GM12878 (cell line): ENCODE measurements around the gene MIPOL1. TPM values are rescaled to one million over a fixed set of nuclear protein-coding genes. Genes with fewer than 3 reads are reported as not detected.

Source experiments
- ATAC-seq: fragments of 200-7000 bp; cut with Tn5 transposase; 3 replicates; pipeline ENCODE4 v1.9.1; 2020; ENCODE audit warnings: mild to moderate bottlenecking, moderate library complexity
- BruUV-seq: library from RNA; stranded (reverse); fragments of 400-500 nt; replicated peaks from 2 replicates; lab custom pipeline; 2021; lab: Mats Ljungman, UMichigan
- CTCF ChIA-PET: fragments of 300-600 bp; sonication (Branson Sonifier 250); formaldehyde crosslinking; extraction: SDS; loops from one replicate; lab custom pipeline; 2021; ENCODE audit warnings: inconsistent platforms; lab: Yijun Ruan, JAX
- POLR2A ChIA-PET: fragments of 350-600 bp; formaldehyde crosslinking; extraction: SDS; loops from one replicate; lab custom pipeline; 2021; ENCODE audit warnings: inconsistent platforms; lab: Charles Lee
- RAD21 ChIA-PET: fragments of 300-600 bp; sonication (Branson Sonifier 250); formaldehyde crosslinking; loops from one replicate; lab custom pipeline; 2023; ENCODE audit warnings: antibody characterized with exemption; ENCODE audit not compliant: unreplicated experiment; lab: Charles Lee
- SMC1A ChIA-PET: fragments of 300-600 bp; sonication (Branson Sonifier 250); formaldehyde crosslinking; loops from one replicate; lab custom pipeline; 2023; ENCODE audit not compliant: unreplicated experiment, uncharacterized antibody; lab: Charles Lee
- DNase-seq: peaks from one replicate; pipeline ENCODE4 v3.0.0-alpha.2; 2011; ENCODE audit warnings: low read depth, low spot score
- FAIRE-seq: peaks from 3 replicates; lab custom pipeline; 2011; peaks lifted over from hg19 to GRCh38; lab: Jason Lieb, UNC
- H2AFZ ChIP-seq: 2 replicates; pipeline ENCODE4 v1.6.0; 2011; ENCODE audit warnings: low read depth, low read length, control low read depth; ENCODE audit not compliant: control insufficient read depth
- H3K27ac ChIP-seq: 2 replicates; pipeline ENCODE4 v1.5.1; 2011; ENCODE audit warnings: control low read depth; ENCODE audit not compliant: control insufficient read depth, insufficient read depth
- H3K27me3 ChIP-seq, 2 experiments: replicated peaks in 1 of 2; 2 replicates each; pipeline versions ENCODE4 v1.6.0 to v1.6.1; 2011; ENCODE audit warnings: low read length in 1 of 2; ENCODE audit not compliant: control insufficient read depth in 2 of 2, insufficient read depth in 2 of 2
- H3K36me3 ChIP-seq, 2 experiments: 2 replicates each; pipeline ENCODE4 v1.5.1; 2011; ENCODE audit warnings: low read length in 1 of 2; ENCODE audit not compliant: control insufficient read depth in 2 of 2, insufficient read depth in 2 of 2
- H3K4me1 ChIP-seq: 2 replicates; pipeline ENCODE4 v1.6.1; 2011; ENCODE audit warnings: mild to moderate bottlenecking, low read length, moderate library complexity, mixed read lengths; ENCODE audit not compliant: control insufficient read depth, insufficient read depth
- H3K4me2 ChIP-seq: 2 replicates; pipeline ENCODE4 v1.6.0; 2011; ENCODE audit warnings: control low read depth; ENCODE audit not compliant: control insufficient read depth, insufficient read depth
- H3K4me3 ChIP-seq: fragments of 200-600 bp; sonication (generic); 2 replicates; pipeline ENCODE4 v1.5.1; 2016
- H3K79me2 ChIP-seq: 2 replicates; pipeline ENCODE4 v1.6.0; 2011; ENCODE audit warnings: low read length; ENCODE audit not compliant: control insufficient read depth, insufficient read depth
- H3K9ac ChIP-seq: 2 replicates; pipeline ENCODE4 v1.8.0; 2011; ENCODE audit warnings: low read length, control low read depth, mixed read lengths; ENCODE audit not compliant: control insufficient read depth, insufficient read depth
- H3K9me3 ChIP-seq: replicated peaks from 3 replicates; pipeline ENCODE4 v1.5.1; 2011; ENCODE audit warnings: mild to moderate bottlenecking, low read length; ENCODE audit not compliant: control insufficient read depth, insufficient read depth
- H4K20me1 ChIP-seq: 2 replicates; pipeline ENCODE4 v1.6.0; 2011; ENCODE audit not compliant: control insufficient read depth, insufficient read depth
- ATF7 ChIP-seq: fragments of 450-650 bp; IDR thresholded peaks from 2 replicates; pipeline ENCODE4 v1.6.1; 2016; ENCODE audit warnings: low read depth, mild to moderate bottlenecking
- BCL11A ChIP-seq: IDR thresholded peaks from 2 replicates; pipeline ENCODE4 v1.6.1; 2011; ENCODE audit warnings: low read depth, low read length
- BCL3 ChIP-seq: IDR thresholded peaks from 2 replicates; pipeline ENCODE4 v1.6.1; 2011; ENCODE audit warnings: borderline replicate concordance, low read depth, mild to moderate bottlenecking, moderate library complexity, low read length; ENCODE audit not compliant: insufficient read depth, poor library complexity, severe bottlenecking
- CBX5 ChIP-seq: sonication (generic); IDR thresholded peaks from 2 replicates; pipeline ENCODE4 v1.6.1; 2016; ENCODE audit warnings: low read depth, moderate library complexity, mild to moderate bottlenecking, inconsistent platforms
- CREM ChIP-seq: IDR thresholded peaks from 2 replicates; pipeline ENCODE4 v1.6.1; 2014; ENCODE audit warnings: antibody characterized with exemption, low read depth
- GABPA ChIP-seq: IDR thresholded peaks from 2 replicates; pipeline ENCODE4 v1.6.1; 2014; ENCODE audit warnings: antibody characterized with exemption, low read depth, mild to moderate bottlenecking, inconsistent platforms
- HDAC2 ChIP-seq: fragments of 200-600 bp; sonication (generic); IDR thresholded peaks from 2 replicates; pipeline ENCODE4 v1.6.1; 2017
- IRF3 ChIP-seq: fragments of 450-650 bp; IDR thresholded peaks from 2 replicates; pipeline ENCODE4 v1.6.1; 2014; ENCODE audit warnings: mild to moderate bottlenecking
- MTA2 ChIP-seq: fragments of 450-650 bp; IDR thresholded peaks from 2 replicates; pipeline ENCODE4 v1.6.1; 2016; ENCODE audit warnings: low read depth, mild to moderate bottlenecking, moderate library complexity
- POLR2AphosphoS5 ChIP-seq: IDR thresholded peaks from 2 replicates; pipeline ENCODE4 v1.6.1; 2011; ENCODE audit warnings: mild to moderate bottlenecking, low read length, inconsistent platforms
- RELB ChIP-seq: fragments of 450-650 bp; IDR thresholded peaks from 2 replicates; pipeline ENCODE4 v1.6.1; 2017; ENCODE audit warnings: low read depth, mild to moderate bottlenecking, moderate library complexity
- SMARCA5 ChIP-seq: fragments of 450-650 bp; IDR thresholded peaks from 2 replicates; pipeline ENCODE4 v1.6.1; 2017; ENCODE audit warnings: mild to moderate bottlenecking
- TCF3 ChIP-seq: IDR thresholded peaks from 2 replicates; pipeline ENCODE4 v1.6.1; 2012; ENCODE audit warnings: low read depth, mild to moderate bottlenecking, low read length, borderline replicate concordance; ENCODE audit not compliant: insufficient read depth
- YBX1 ChIP-seq: fragments of 450-650 bp; IDR thresholded peaks from 2 replicates; pipeline ENCODE4 v1.6.1; 2016; ENCODE audit warnings: antibody characterized with exemption
- ZBTB4 ChIP-seq: fragments of 450-650 bp; formaldehyde crosslinking; IDR thresholded peaks from 2 replicates; pipeline ENCODE4 v1.4.0; 2022; ENCODE audit warnings: mild to moderate bottlenecking, moderate library complexity
- ZNF217 ChIP-seq: fragments of 450-650 bp; IDR thresholded peaks from 2 replicates; pipeline ENCODE4 v1.6.1; 2017; ENCODE audit warnings: antibody characterized with exemption, mild to moderate bottlenecking
- WGBS: methylation state at CpG from one replicate; pipeline ENCODE4 v1.1.6; 2016; ENCODE audit warnings: low lambda C conversion rate; ENCODE audit not compliant: insufficient replicate concordance, insufficient coverage; ENCODE audit errors: missing lambda C conversion rate; 5-methylcytosine and 5-hydroxymethylcytosine counted together
- in situ Hi-C: fragments of 300-500 bp; cut with MboI; formaldehyde crosslinking; loops from 9 replicates; pipeline ENCODE4 v1.14.3; 2018; ENCODE audit warnings: mixed read lengths
- intact Hi-C: fragments of 100-400 bp; cut with micrococcal nuclease; formaldehyde crosslinking; loops from one replicate; pipeline ENCODE4 v1.14.2; 2022; ENCODE audit not compliant: unreplicated experiment
- polyA plus RNA-seq, 11 experiments: library from polyadenylated mRNA; depleted of rRNA in 4 of 11; unstranded in 6 of 11; stranded (reverse) in 5 of 11; fragments of >200 nt; fragmentation: Nextera tagmentation in 4 of 11; fragmentation: Illumina TruSeq in 1 of 11; extraction: Ambion mirVana in 4 of 11; extraction: Trizol in 1 of 11; gene quantifications; 1 replicate in 1 of 11; 2 replicates in 10 of 11; pipeline versions ENCODE4 v1.2.1 to v1.2.3, GENCODE V29; 2011 to 2016; ENCODE audit warnings: inconsistent platforms in 2 of 11, missing spikeins in 2 of 11, low read depth in 1 of 11
- total RNA-seq, 4 experiments: library from RNA; depleted of rRNA in 3 of 4; stranded (reverse); fragments of >200 nt in 3 of 4; fragmentation: Illumina TruSeq in 1 of 4; extraction: Trizol in 1 of 4; gene quantifications; 2 replicates each; pipeline versions ENCODE4 v1.2.1 to v1.2.3, GENCODE V29; 2013 to 2021

Gene MIPOL1
- total and polyA plus RNA-seq, 10 of the 15 experiments (the other 5 are each of a cell fraction or from before 2014, with no cell fraction given) = 0.06 TPM; not detected in 9

GRCh38 chr14:37168721-37169120, 29.0 kb upstream of the MIPOL1 start:
- CTCF ChIA-PET = no interaction called here
- Histone ChIP-seq H3K9ac (no peak overlapping the region), H3K4me3 (no peak overlapping the region), H3K9me3 (no peaks in the 10 kb centered on the region; the same call in 2 of the 3 replicates), H3K27ac (no peak overlapping the region), H2AFZ (no peak overlapping the region), H3K36me3 (no peaks in the 10 kb centered on the region), H4K20me1 (no peaks in the 10 kb centered on the region), H3K4me1 (no peaks in the 10 kb centered on the region), H3K27me3 (no peaks in the 10 kb centered on the region), H3K79me2 (no peaks in the 10 kb centered on the region), H3K4me2 (no peak overlapping the region)
- RAD21 ChIA-PET = no interaction called here
- TF ChIP-seq HDAC2 (no peak), ZBTB4 (CRISPR knock-in tag) (no peak), ATF7 (no peak), TCF3 (no peak), CBX5 (no peak), CREM (no peak), IRF3 (no peak), BCL11A (no peak), ZNF217 (no peak), SMARCA5 (no peak), YBX1 (no peak), MTA2 (no peak), POLR2AphosphoS5 (no peak), BCL3 (no peak), RELB (no peak), GABPA (no peak)
- WGBS = 34% methylated on average over 4 of the region's 4 CpGs
- DNase-seq (no peak), ATAC-seq (no peak), FAIRE-seq (no peak)
- POLR2A ChIA-PET = no interaction called here
- in situ Hi-C loops (no loop called here), intact Hi-C loops (no loop called here)
- BruUV-seq = no TSS peak
- SMC1A ChIA-PET = no interaction called here
